GM10266 (cell line): ENCODE data around the gene RHOBTB3.

Experiments used
- DNase-seq: peaks from one replicate; pipeline ENCODE4 v3.0.0; 2012; ENCODE audit errors: extremely low spot score
- TF ChIP-seq, protein P1 (sequence below): IDR thresholded peaks from 2 replicates; pipeline ENCODE4 v1.5.1; 2012; ENCODE audit warnings: mild to moderate bottlenecking, low read depth; ENCODE audit not compliant: control insufficient read depth, insufficient read depth; ENCODE audit errors: missing control alignments

The RHOBTB3 gene

GRCh38 chr5:95735406-95735805 lies 4.3 kb downstream of the RHOBTB3 start:
- TF ChIP-seq, protein P1, sequence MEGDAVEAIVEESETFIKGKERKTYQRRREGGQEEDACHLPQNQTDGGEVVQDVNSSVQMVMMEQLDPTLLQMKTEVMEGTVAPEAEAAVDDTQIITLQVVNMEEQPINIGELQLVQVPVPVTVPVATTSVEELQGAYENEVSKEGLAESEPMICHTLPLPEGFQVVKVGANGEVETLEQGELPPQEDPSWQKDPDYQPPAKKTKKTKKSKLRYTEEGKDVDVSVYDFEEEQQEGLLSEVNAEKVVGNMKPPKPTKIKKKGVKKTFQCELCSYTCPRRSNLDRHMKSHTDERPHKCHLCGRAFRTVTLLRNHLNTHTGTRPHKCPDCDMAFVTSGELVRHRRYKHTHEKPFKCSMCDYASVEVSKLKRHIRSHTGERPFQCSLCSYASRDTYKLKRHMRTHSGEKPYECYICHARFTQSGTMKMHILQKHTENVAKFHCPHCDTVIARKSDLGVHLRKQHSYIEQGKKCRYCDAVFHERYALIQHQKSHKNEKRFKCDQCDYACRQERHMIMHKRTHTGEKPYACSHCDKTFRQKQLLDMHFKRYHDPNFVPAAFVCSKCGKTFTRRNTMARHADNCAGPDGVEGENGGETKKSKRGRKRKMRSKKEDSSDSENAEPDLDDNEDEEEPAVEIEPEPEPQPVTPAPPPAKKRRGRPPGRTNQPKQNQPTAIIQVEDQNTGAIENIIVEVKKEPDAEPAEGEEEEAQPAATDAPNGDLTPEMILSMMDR, result no peak
- DNase-seq, result no peak

- no peak for DNase-seq
- TF ChIP-seq, protein P1, result no peak
Observed at GRCh38 chr5:95738072-95738471, 6.9 kb downstream of the RHOBTB3 start.

DNA sequence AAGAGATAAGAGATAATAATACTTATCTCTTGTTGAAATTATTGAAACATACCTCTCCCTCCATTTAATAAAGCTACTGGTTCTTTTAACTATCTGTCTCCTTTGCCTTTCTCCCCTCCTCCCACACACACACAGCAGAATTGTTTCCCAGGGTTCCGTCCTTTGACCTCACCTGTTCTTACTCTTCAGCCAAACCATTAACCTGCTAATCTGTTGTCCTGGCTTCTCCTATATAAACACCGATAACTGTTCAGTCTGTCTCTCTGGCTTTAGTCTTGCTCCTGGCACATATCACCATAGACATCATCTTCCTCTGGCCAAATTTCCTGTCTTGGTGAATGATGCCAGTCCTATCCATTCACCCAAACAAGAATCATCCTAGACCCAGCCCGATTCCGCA lies 7.7 kb downstream of the RHOBTB3 start:
- TF ChIP-seq, protein P1, result no peak
- DNase-seq, result no peak

GRCh38 chr5:95739857-95740256 lies 8.7 kb downstream of the RHOBTB3 start:
- TF ChIP-seq, protein P1, result no peak
- no peak for DNase-seq

- TF ChIP-seq, protein P1, result no peak
- DNase-seq, result no peak
Observed at GRCh38 chr5:95741458-95741857, 10.3 kb downstream of the RHOBTB3 start.

DNA sequence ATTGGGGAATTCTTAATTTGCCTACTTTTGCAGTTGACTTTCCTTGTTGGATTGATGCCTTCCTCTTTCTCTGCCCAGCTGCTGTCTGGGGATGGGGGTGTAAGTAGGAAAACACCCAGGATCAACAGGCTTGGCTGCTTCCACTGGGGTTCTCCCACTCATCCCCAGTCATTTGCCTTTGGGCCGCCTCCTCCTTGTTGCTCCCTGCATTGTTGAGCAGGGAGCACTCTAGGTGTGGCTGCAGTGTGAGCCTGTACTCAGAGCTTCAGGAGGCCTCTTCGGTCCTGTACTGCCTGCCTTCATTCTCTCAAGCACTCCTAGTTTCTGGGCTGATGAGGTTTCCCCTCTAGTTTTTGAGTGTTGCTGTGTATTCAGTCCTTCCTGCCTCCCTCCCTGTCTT lies 12.1 kb downstream of the RHOBTB3 start:
- no peak for DNase-seq
- TF ChIP-seq, protein P1, result no peak

DNA sequence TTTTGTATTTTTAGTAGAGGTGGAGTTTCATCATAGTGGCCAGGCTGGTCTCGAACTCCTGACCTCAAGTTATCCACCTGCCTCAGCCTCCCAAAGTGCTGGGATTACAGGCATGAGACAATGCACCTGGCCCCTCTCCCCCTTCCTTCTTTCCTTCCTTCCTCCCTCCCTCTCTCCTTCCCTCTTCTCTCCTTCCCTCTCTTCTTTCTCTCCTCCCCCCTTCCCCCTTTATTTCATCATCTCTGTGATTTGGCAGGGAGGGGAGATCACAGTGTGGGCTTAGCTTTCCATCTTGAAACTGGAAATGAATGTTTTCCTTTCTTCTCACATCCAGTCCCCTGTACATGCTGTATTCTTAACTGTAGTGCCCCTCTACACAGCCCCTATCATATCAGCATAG lies 12.7 kb downstream of the RHOBTB3 start:
- no peak for DNase-seq
- TF ChIP-seq, protein P1, result no peak
